Stimulated activated CD4-positive, alpha-beta T cell treated with anti-CD3 and anti-CD28 coated beads, Interleukin-2, amount 100 ng/mL, for 48 hours (primary cell): ENCODE results near the gene TM7SF2.

Source experiments
- DNase-seq, 2 donors: peaks; one replicate each; pipeline ENCODE4 v3.0.0-alpha.2; 2020

TM7SF2 gene

GRCh38 chr11:65095427-65095826 is 16.2 kb upstream of the TM7SF2 start:
- no peak for DNase-seq

- peak; percentile 77 to 78 for DNase-seq
Observed at GRCh38 chr11:65095974-65096806, 15.5 kb upstream of the TM7SF2 start, which contains the start of gene VPS51. Gene VPS51 (plus strand): TSS chr11:65096214. CDS start chr11:65096251, 37 bp downstream.

GRCh38 chr11:65096926-65097325 is 14.7 kb upstream of the TM7SF2 start:
- DNase-seq = no peak

- no peak for DNase-seq
Observed at GRCh38 chr11:65100674-65101350, 10.9 kb upstream of the TM7SF2 start.

- DNase-seq = no peak
Observed at GRCh38 chr11:65102142-65103095, 9.3 kb upstream of the TM7SF2 start.

- DNase-seq = no peak
Observed at GRCh38 chr11:65103476-65103875, 8.2 kb upstream of the TM7SF2 start.

GRCh38 chr11:65104628-65105027 is 7.0 kb upstream of the TM7SF2 start:
- DNase-seq = no peak

- DNase-seq = no peak
Observed at GRCh38 chr11:65107078-65107477, 4.6 kb upstream of the TM7SF2 start.

GRCh38 chr11:65107751-65108468 is 3.8 kb upstream of the TM7SF2 start:
- no peak for DNase-seq

- DNase-seq = no peak
Observed at GRCh38 chr11:65108469-65109123, 3.1 kb upstream of the TM7SF2 start.

- DNase-seq = no peak
Observed at GRCh38 chr11:65109231-65110198, 2.2 kb upstream of the TM7SF2 start.

- DNase-seq = peak; percentile 99 to 100
Observed at GRCh38 chr11:65110354-65110861, 1.3 kb upstream of the TM7SF2 start.

GRCh38 chr11:65111159-65111743 is 421 bp upstream of the TM7SF2 start:
- no peak for DNase-seq

- DNase-seq = peak; percentile 70 to 78
Observed at GRCh38 chr11:65112546-65113360, 1.1 kb downstream of the TM7SF2 start.

GRCh38 chr11:65113361-65113756 is 1.7 kb downstream of the TM7SF2 start:
- no peak for DNase-seq

- DNase-seq = no peak
Observed at GRCh38 chr11:65113839-65114238, 2.2 kb downstream of the TM7SF2 start.

- DNase-seq = no peak
Observed at GRCh38 chr11:65114538-65115171, 3.0 kb downstream of the TM7SF2 start.

GRCh38 chr11:65115361-65116082 is 3.9 kb downstream of the TM7SF2 start:
- DNase-seq = no peak
